Measurements from ENCODE around the gene CPEB1. TPM values are rescaled to one million over a fixed set of nuclear protein-coding genes. Genes with fewer than 3 reads are reported as not detected.

Gene CPEB1
- total RNA-seq = 1 to 10 TPM; 1.7 to 6.4 (median 4.0) TPM

- intact Hi-C loops (cut with DNase I) = no loop called here
- H3K27ac ChIP-seq = no peak within 1 kb of the TSS
- no peak for TF ChIP-seq POLR2A (IDR thresholded peaks at IDR 0.05)
- no peak for TF ChIP-seq CTCF (IDR thresholded peaks at IDR 0.05)
- no peaks in the 10 kb centered on the region for H3K27me3 ChIP-seq
- H3K4me1 ChIP-seq = peaks cover 12 to 25% of the 10 kb centered on the region in 2 donors
- peak; percentile 51 to 63 for DNase-seq
- H3K9me3 ChIP-seq = no peaks in the 10 kb centered on the region
- H3K36me3 ChIP-seq = no peaks in the 10 kb centered on the region
- WGBS, 2 donors = 5% methylated on average over 17 of the region's 96 CpGs; no CpG with 5 or more reads in 1 of the 2 donors
- H3K4me3 ChIP-seq (replicated peaks in 1 of 3) = peak within 1 kb of the TSS in 2 of 3 donors; percentile 32 to 49
Measured at GRCh38 chr15:82647045-82647834, at the start of gene CPEB1. TSS of gene CPEB1 (minus strand) at chr15:82647363. CDS start at chr15:82628459, 18,904 bp downstream.

- Histone ChIP-seq H3K4me1 (no peaks in the 10 kb centered on the region), H3K27ac (no peak overlapping the region), H3K4me3 (replicated peaks in 1 of 3) (no peak overlapping the region), H3K36me3 (no peaks in the 10 kb centered on the region), H3K27me3 (no peaks in the 10 kb centered on the region), H3K9me3 (no peaks in the 10 kb centered on the region)
- TF ChIP-seq CTCF (IDR thresholded peaks at IDR 0.05) (no peak), POLR2A (IDR thresholded peaks at IDR 0.05) (no peak)
- WGBS, 2 donors = 89% methylated on average over 23 of the region's 23 CpGs
- intact Hi-C loops (cut with DNase I) = no loop called here
- no peak for DNase-seq
Measured at GRCh38 chr15:82692171-82692570, 45.0 kb upstream of the CPEB1 start.

GRCh38 chr15:82689147-82689546, 42.0 kb upstream of the CPEB1 start:
- H3K27ac ChIP-seq = no peak overlapping the region
- WGBS, 2 donors = 92 to 94% methylated on average over 8 of the region's 8 CpGs
- H3K4me1 ChIP-seq = no peaks in the 10 kb centered on the region
- TF ChIP-seq CTCF (IDR thresholded peaks at IDR 0.05) (no peak), POLR2A (IDR thresholded peaks at IDR 0.05) (no peak)
- H3K9me3 ChIP-seq = no peaks in the 10 kb centered on the region
- DNase-seq = no peak
- no peaks in the 10 kb centered on the region for H3K27me3 ChIP-seq
- no peaks in the 10 kb centered on the region for H3K36me3 ChIP-seq
- intact Hi-C loops (cut with DNase I) = no loop called here
- no peak overlapping the region for H3K4me3 ChIP-seq (replicated peaks in 1 of 3)

GRCh38 chr15:82688691-82689090, 41.5 kb upstream of the CPEB1 start:
- H3K36me3 ChIP-seq = no peaks in the 10 kb centered on the region
- H3K27me3 ChIP-seq = no peaks in the 10 kb centered on the region
- H3K4me1 ChIP-seq = no peaks in the 10 kb centered on the region
- H3K27ac ChIP-seq = no peak overlapping the region
- intact Hi-C loops (cut with DNase I) = no loop called here
- no peaks in the 10 kb centered on the region for H3K9me3 ChIP-seq
- no peak for DNase-seq
- 89% methylated on average over 8 to 9 of the region's 10 CpGs for WGBS, 2 donors
- H3K4me3 ChIP-seq (replicated peaks in 1 of 3) = no peak overlapping the region
- TF ChIP-seq CTCF (IDR thresholded peaks at IDR 0.05) (no peak), POLR2A (IDR thresholded peaks at IDR 0.05) (no peak)

GRCh38 chr15:82681371-82681770, 34.2 kb upstream of the CPEB1 start:
- TF ChIP-seq POLR2A (IDR thresholded peaks at IDR 0.05) (no peak), CTCF (IDR thresholded peaks at IDR 0.05) (no peak)
- H3K27me3 ChIP-seq = no peaks in the 10 kb centered on the region
- 86 to 94% methylated on average over 5 to 10 of the region's 10 CpGs for WGBS, 2 donors

More at GRCh38 chr15:82681371-82681770, 34.2 kb upstream of the CPEB1 start:
- intact Hi-C loops (cut with DNase I) = no loop called here
- Histone ChIP-seq H3K9me3 (no peaks in the 10 kb centered on the region), H3K4me3 (replicated peaks in 1 of 3) (peak overlapping the region in 1 of 3 donors; percentile 60), H3K36me3 (no peaks in the 10 kb centered on the region), H3K27ac (no peak overlapping the region), H3K4me1 (peaks cover 0 to 5% of the 10 kb centered on the region in 2 donors)
- no peak for DNase-seq

Measured in thyroid gland (tissue), 4 donors.